ENCODE results near the gene TAF6.

Gene TAF6

DNA sequence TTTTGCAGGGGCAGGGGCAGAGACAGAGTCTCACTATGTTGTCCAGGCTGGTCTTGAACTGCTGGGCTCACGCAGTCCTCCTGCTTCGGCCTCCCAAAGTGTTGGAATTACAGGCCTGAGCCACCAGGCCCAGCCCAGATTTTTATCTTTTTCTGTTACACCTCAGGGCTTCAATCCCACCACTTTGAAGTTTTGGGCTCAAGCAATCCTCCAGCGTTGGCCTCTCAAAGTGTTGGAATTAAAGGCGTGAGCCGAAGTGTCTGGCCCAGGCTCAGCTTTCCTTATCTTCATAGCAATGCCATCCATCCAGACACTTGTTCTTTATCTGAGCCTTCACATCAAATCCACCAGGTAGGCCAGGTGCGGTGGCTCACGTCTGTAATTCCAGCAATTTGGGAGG lies 4.1 kb downstream of the TAF6 start:
- ChIA-PET CTCF (no interaction called here), POLR2A (ENCODE audit: low non-redundant PET) (no interaction called here)
- H3K27ac ChIP-seq: peak overlapping the region; percentile 36
- TF ChIP-seq, protein P1, sequence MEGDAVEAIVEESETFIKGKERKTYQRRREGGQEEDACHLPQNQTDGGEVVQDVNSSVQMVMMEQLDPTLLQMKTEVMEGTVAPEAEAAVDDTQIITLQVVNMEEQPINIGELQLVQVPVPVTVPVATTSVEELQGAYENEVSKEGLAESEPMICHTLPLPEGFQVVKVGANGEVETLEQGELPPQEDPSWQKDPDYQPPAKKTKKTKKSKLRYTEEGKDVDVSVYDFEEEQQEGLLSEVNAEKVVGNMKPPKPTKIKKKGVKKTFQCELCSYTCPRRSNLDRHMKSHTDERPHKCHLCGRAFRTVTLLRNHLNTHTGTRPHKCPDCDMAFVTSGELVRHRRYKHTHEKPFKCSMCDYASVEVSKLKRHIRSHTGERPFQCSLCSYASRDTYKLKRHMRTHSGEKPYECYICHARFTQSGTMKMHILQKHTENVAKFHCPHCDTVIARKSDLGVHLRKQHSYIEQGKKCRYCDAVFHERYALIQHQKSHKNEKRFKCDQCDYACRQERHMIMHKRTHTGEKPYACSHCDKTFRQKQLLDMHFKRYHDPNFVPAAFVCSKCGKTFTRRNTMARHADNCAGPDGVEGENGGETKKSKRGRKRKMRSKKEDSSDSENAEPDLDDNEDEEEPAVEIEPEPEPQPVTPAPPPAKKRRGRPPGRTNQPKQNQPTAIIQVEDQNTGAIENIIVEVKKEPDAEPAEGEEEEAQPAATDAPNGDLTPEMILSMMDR (conservative IDR thresholded peaks at IDR 0.05; ENCODE audit: low read depth): no peak
- DNase-seq (ENCODE audit: low spot score): no peak

DNA sequence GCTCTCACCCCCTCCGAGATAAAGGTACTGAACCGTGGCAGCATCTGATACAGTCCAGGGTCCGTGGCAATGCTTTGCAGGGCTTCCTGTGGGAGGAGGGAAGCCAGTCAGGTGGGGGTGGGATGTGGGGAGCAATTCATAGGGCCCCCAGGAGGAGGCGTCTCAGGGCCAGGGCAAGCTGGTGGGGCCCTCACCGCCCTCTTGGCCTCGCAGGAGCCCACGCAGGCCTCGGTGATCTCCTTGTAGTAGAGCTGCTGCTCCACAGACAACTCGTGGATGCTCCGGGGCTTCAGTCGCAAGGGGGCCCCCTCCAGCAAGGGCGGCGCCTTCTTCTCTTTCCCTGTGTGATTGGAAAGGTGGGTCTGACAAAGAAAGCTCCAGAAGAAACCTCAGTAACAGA lies 7.2 kb downstream of the TAF6 start:
- ChIA-PET CTCF (no interaction called here), POLR2A (ENCODE audit: low non-redundant PET) (no interaction called here)
- no peak for DNase-seq (ENCODE audit: low spot score)
- TF ChIP-seq, protein P1 (conservative IDR thresholded peaks at IDR 0.05; ENCODE audit: low read depth): no peak
- H3K27ac ChIP-seq: peak overlapping the region; percentile 36

- CTCF ChIA-PET: no interaction called here
- peak overlapping the region; percentile 36 for H3K27ac ChIP-seq
- POLR2A ChIA-PET (ENCODE audit: low non-redundant PET): no interaction called here
These were observed 8.0 kb downstream of the TAF6 start for GRCh38 chr7:100111156-100111555.

GRCh38 chr7:100109521-100110163 lies 9.5 kb downstream of the TAF6 start:
- ChIA-PET CTCF (no interaction called here), POLR2A (ENCODE audit: low non-redundant PET) (no interaction called here)
- no peak for DNase-seq (ENCODE audit: low spot score)
- peak overlapping the region; percentile 36 for H3K27ac ChIP-seq
- TF ChIP-seq, protein P1 (conservative IDR thresholded peaks at IDR 0.05; ENCODE audit: low read depth): no peak

More at GRCh38 chr7:100111156-100111555, 8.0 kb downstream of the TAF6 start:
- DNase-seq (ENCODE audit: low spot score): no peak
- TF ChIP-seq, protein P1 (conservative IDR thresholded peaks at IDR 0.05; ENCODE audit: low read depth): no peak

- TF ChIP-seq, protein P1 (conservative IDR thresholded peaks at IDR 0.05; ENCODE audit: low read depth): no peak
- DNase-seq (ENCODE audit: low spot score): no peak
- H3K27ac ChIP-seq: peak overlapping the region; percentile 36
- POLR2A ChIA-PET (ENCODE audit: low non-redundant PET): no interaction called here
- CTCF ChIA-PET: interaction anchor here (0.7 kb wide), 1 partner anchor 38 kb away, joined by 4 read pairs; no protein-coding TSS in a partner anchor
These were observed 11.3 kb downstream of the TAF6 start for GRCh38 chr7:100107890-100108289.

- ChIA-PET CTCF (no interaction called here), POLR2A (ENCODE audit: low non-redundant PET) (no interaction called here)
- TF ChIP-seq, protein P1 (conservative IDR thresholded peaks at IDR 0.05; ENCODE audit: low read depth): no peak
- no peak for DNase-seq (ENCODE audit: low spot score)
- peak overlapping the region; percentile 36 for H3K27ac ChIP-seq
These were observed 11.9 kb downstream of the TAF6 start for GRCh38 chr7:100107125-100107737.

All from RWPE1 (cell line).